Liver (tissue), 9 donors: ENCODE data around the gene PTPA. TPM values are rescaled to one million over a fixed set of nuclear protein-coding genes. Genes with fewer than 3 reads are reported as not detected.
A peak's percentile ranks its signal among the peaks of the same experiment; 100 is the strongest.

Experiments
- DNase-seq: peaks from one replicate; pipeline ENCODE4 v3.0.0-alpha.2; 2017; ENCODE audit warnings: low spot score
- H3K27ac ChIP-seq, 2 donors: one replicate each; pipeline ENCODE4 v1.7.0; 2013; ENCODE audit warnings: inconsistent platforms in 2 of 2, low read length in 2 of 2, control low read depth in 1 of 2, low read depth in 1 of 2, mild to moderate bottlenecking in 1 of 2
- H3K27me3 ChIP-seq, 4 donors: one replicate each; pipeline versions ENCODE4 v1.6.1 to v1.7.0; 2013; ENCODE audit warnings: low read length in 3 of 4, inconsistent platforms in 1 of 4, mild to moderate bottlenecking in 1 of 4, moderate library complexity in 1 of 4; ENCODE audit not compliant: control insufficient read depth in 4 of 4, insufficient read depth in 4 of 4
- H3K36me3 ChIP-seq, 4 donors: one replicate each; pipeline versions ENCODE4 v1.6.1 to v1.7.0; 2013; ENCODE audit warnings: low read length in 3 of 4, mild to moderate bottlenecking in 3 of 4, low read depth in 1 of 4, moderate library complexity in 1 of 4; ENCODE audit not compliant: control insufficient read depth in 4 of 4, insufficient read depth in 3 of 4
- H3K4me1 ChIP-seq, 4 donors: one replicate each; pipeline versions ENCODE4 v1.6.1 to v1.7.0; 2013; ENCODE audit warnings: low read length in 3 of 4, mild to moderate bottlenecking in 3 of 4, moderate library complexity in 1 of 4; ENCODE audit not compliant: control insufficient read depth in 4 of 4, insufficient read depth in 4 of 4
- H3K4me3 ChIP-seq, 3 donors: one replicate each; pipeline versions ENCODE4 v1.6.1 to v1.7.0; 2013; ENCODE audit warnings: low read length in 3 of 3, control low read depth in 1 of 3, low read depth in 1 of 3, mild to moderate bottlenecking in 1 of 3
- H3K9ac ChIP-seq, 2 donors: one replicate each; pipeline ENCODE4 v1.7.0; 2013; ENCODE audit warnings: low read length in 2 of 2, mild to moderate bottlenecking in 2 of 2, moderate library complexity in 2 of 2, control low read depth in 1 of 2, low read depth in 1 of 2
- H3K9me3 ChIP-seq, 4 donors: one replicate each; pipeline versions ENCODE4 v1.6.1 to v1.7.0; 2013; ENCODE audit warnings: low read length in 3 of 4; ENCODE audit not compliant: control insufficient read depth in 4 of 4
- ATF3 ChIP-seq: IDR thresholded peaks from 2 replicates; pipeline ENCODE4 v1.6.1; 2016; ENCODE audit warnings: antibody characterized with exemption
- CTCF ChIP-seq: fragments of 150-350 bp; IDR thresholded peaks from 2 replicates; pipeline ENCODE4 v1.5.1; 2017; ENCODE audit warnings: improper control_type of control experiment, low read depth, low read length; ENCODE audit not compliant: missing input control
- EGR1 ChIP-seq, 2 donors: IDR thresholded peaks; 2 replicates each; pipeline ENCODE4 v1.6.1; 2016 to 2018; ENCODE audit warnings: antibody characterized with exemption in 2 of 2, low read depth in 2 of 2
- FOXA1 ChIP-seq: IDR thresholded peaks from 2 replicates; pipeline ENCODE4 v1.6.1; 2016; ENCODE audit warnings: antibody characterized with exemption
- FOXA2 ChIP-seq: IDR thresholded peaks from 2 replicates; pipeline ENCODE4 v1.6.1; 2016; ENCODE audit warnings: antibody characterized with exemption
- GABPA ChIP-seq, 2 donors: IDR thresholded peaks in 1 of 2; conservative IDR thresholded peaks in 1 of 2; 2 replicates each; pipeline ENCODE4 v1.6.1; 2016; ENCODE audit warnings: antibody characterized with exemption in 2 of 2, mild to moderate bottlenecking in 1 of 2, moderate library complexity in 1 of 2
- HNF4A ChIP-seq, 2 donors: conservative IDR thresholded peaks; 2 replicates each; pipeline ENCODE4 v1.6.1; 2016; ENCODE audit warnings: antibody characterized with exemption in 2 of 2, mild to moderate bottlenecking in 2 of 2
- HNF4G ChIP-seq: IDR thresholded peaks from 2 replicates; pipeline ENCODE4 v1.6.1; 2016; ENCODE audit warnings: antibody characterized with exemption
- JUND ChIP-seq, 2 donors: IDR thresholded peaks; 2 replicates each; pipeline ENCODE4 v1.6.1; 2016; ENCODE audit warnings: antibody characterized with exemption in 2 of 2
- MAX ChIP-seq: IDR thresholded peaks from 2 replicates; pipeline ENCODE4 v1.6.1; 2016; ENCODE audit warnings: antibody characterized with exemption
- NR2F2 ChIP-seq: IDR thresholded peaks from 2 replicates; pipeline ENCODE4 v1.6.1; 2016; ENCODE audit warnings: antibody characterized with exemption
- RAD21 ChIP-seq, 2 donors: IDR thresholded peaks; 2 replicates each; pipeline ENCODE4 v1.6.1; 2016; ENCODE audit warnings: antibody characterized with exemption in 2 of 2, mild to moderate bottlenecking in 2 of 2
- REST ChIP-seq: IDR thresholded peaks from 2 replicates; pipeline ENCODE4 v1.6.1; 2016; ENCODE audit warnings: antibody characterized with exemption, mild to moderate bottlenecking
- RXRA ChIP-seq, 2 donors: IDR thresholded peaks; 2 replicates each; pipeline ENCODE4 v1.6.1; 2017 to 2018; ENCODE audit warnings: antibody characterized with exemption in 2 of 2, mild to moderate bottlenecking in 1 of 2
- SP1 ChIP-seq: IDR thresholded peaks from 2 replicates; pipeline ENCODE4 v1.6.1; 2018; ENCODE audit warnings: antibody characterized with exemption, mild to moderate bottlenecking
- TAF1 ChIP-seq: conservative IDR thresholded peaks from 2 replicates; pipeline ENCODE4 v1.6.1; 2016; ENCODE audit warnings: antibody characterized with exemption, mild to moderate bottlenecking
- YY1 ChIP-seq: IDR thresholded peaks from 2 replicates; pipeline ENCODE4 v1.6.1; 2016; ENCODE audit warnings: antibody characterized with exemption, mild to moderate bottlenecking
- ZBTB33 ChIP-seq: IDR thresholded peaks from 2 replicates; pipeline ENCODE4 v1.6.1; 2016; ENCODE audit warnings: antibody characterized with exemption
- WGBS: extraction: QIAGEN DNeasy Blood & Tissue Kit; methylation state at CpG from one replicate; pipeline ENCODE4 v1.1.7; 2013; 5-methylcytosine and 5-hydroxymethylcytosine counted together
- polyA plus RNA-seq, 2 donors: library from polyadenylated mRNA; stranded (reverse) in 1 of 2; unstranded in 1 of 2; fragments of 200-250 nt in 1 of 2; fragments of >200 nt in 1 of 2; fragmentation: Nextera tagmentation in 1 of 2; extraction: Ambion mirVana in 1 of 2; gene quantifications; one replicate each; pipeline versions ENCODE4 v1.2.1 to v1.2.3, GENCODE V29; 2013 to 2015
- total RNA-seq, 2 donors: library from RNA; depleted of rRNA; stranded (reverse); fragments of >200 nt; gene quantifications; one replicate each; pipeline ENCODE4 v1.2.3, GENCODE V29; 2014
- donor health status: healthy.
- donor health status: healthy.
- donor health status: healthy.
- donor health status: healthy.
- donor health status: healthy.

The PTPA gene
- total and polyA plus RNA-seq, 4 donors: 27.6 to 66.0 (median 38.4) TPM

GRCh38 chr9:129080298-129080600 lies 31.0 kb upstream of the PTPA start:
- peaks cover 20 to 76% (median 68%) of the 10 kb centered on the region in 4 donors for H3K4me1 ChIP-seq
- peaks cover 0 to 4% (median 1%) of the 10 kb centered on the region in 4 donors for H3K36me3 ChIP-seq
- peak overlapping the region; percentile 37 to 45 for H3K9ac ChIP-seq
- TF ChIP-seq REST (no peak), ATF3 (no peak), EGR1 (IDR thresholded peaks at IDR 0.05; ENCODE audit: low read depth in 2 of 2) (no peak), TAF1 (no peak), JUND (IDR thresholded peaks at IDR 0.05) (no peak), FOXA2 (no peak), SP1 (no peak), RAD21 (IDR thresholded peaks at IDR 0.05) (no peak), HNF4G (no peak), YY1 (no peak)
- no peaks in the 10 kb centered on the region for H3K27me3 ChIP-seq
- no peaks in the 10 kb centered on the region for H3K9me3 ChIP-seq
- H3K27ac ChIP-seq: peak overlapping the region; percentile 11 to 32
- WGBS: 14% methylated on average over 12 of the region's 12 CpGs
- peak overlapping the region; percentile 81 to 84 (median 82) for H3K4me3 ChIP-seq
- no peak for DNase-seq

- TF ChIP-seq TAF1 (no peak), HNF4G (no peak), MAX (no peak), FOXA1 (no peak), RXRA (IDR thresholded peaks at IDR 0.05) (peak; percentile 15 to 43), REST (no peak), CTCF (no peak), GABPA (IDR thresholded peaks at IDR 0.05 in 1 of 2, conservative IDR thresholded peaks at IDR 0.05 in 1 of 2) (peak in 1 of 2 donors; percentile 15), ZBTB33 (no peak), EGR1 (IDR thresholded peaks at IDR 0.05; ENCODE audit: low read depth in 2 of 2) (no peak), ATF3 (no peak), YY1 (peak; percentile 98), JUND (IDR thresholded peaks at IDR 0.05) (no peak), NR2F2 (peak; percentile 13), HNF4A (conservative IDR thresholded peaks at IDR 0.05) (peak in 1 of 2 donors; percentile 12), FOXA2 (no peak), RAD21 (IDR thresholded peaks at IDR 0.05) (no peak), SP1 (peak; percentile 100)
- H3K9ac ChIP-seq: peak within 1 kb of the TSS; percentile 47 to 48
- peaks cover 19 to 74% (median 67%) of the 10 kb centered on the region in 4 donors for H3K4me1 ChIP-seq
- peaks cover 1 to 9% (median 4%) of the 10 kb centered on the region in 4 donors for H3K36me3 ChIP-seq
- H3K27ac ChIP-seq: peak within 1 kb of the TSS; percentile 67 to 75
- WGBS: under 1% methylated on average over 70 of the region's 70 CpGs
- no peaks in the 10 kb centered on the region for H3K9me3 ChIP-seq
- peak within 1 kb of the TSS; percentile 81 to 87 (median 84) for H3K4me3 ChIP-seq
- peak; percentile 96 for DNase-seq
- no peaks in the 10 kb centered on the region for H3K27me3 ChIP-seq
These were observed 30.4 kb upstream of the PTPA start, which contains the start of gene DOLPP1 for GRCh38 chr9:129080601-129081387. DOLPP1 (plus strand) TSS chr9:129081111; CDS start chr9:129081132, 21 bp downstream.
